SK-N-SH (cell line): Measurements from ENCODE around the gene KRTAP5-4.

Experiments
- RFX5 ChIP-seq: IDR thresholded peaks from 2 replicates; pipeline ENCODE4 v1.6.1; 2012; ENCODE audit warnings: mild to moderate bottlenecking, improper control_type of control experiment, low read length
- RXRA ChIP-seq: IDR thresholded peaks from 2 replicates; pipeline ENCODE4 v1.4.0; 2012; ENCODE audit warnings: low read depth, mild to moderate bottlenecking, borderline replicate concordance
- TF ChIP-seq, protein P1 (sequence below): fragments of 200-600 bp; sonication (generic); IDR thresholded peaks from 2 replicates; pipeline ENCODE4 v1.6.1; 2017; ENCODE audit warnings: antibody characterized with exemption, mild to moderate bottlenecking, moderate library complexity

- TF ChIP-seq RXRA (no peak), RFX5 (no peak)
- TF ChIP-seq, protein P1, sequence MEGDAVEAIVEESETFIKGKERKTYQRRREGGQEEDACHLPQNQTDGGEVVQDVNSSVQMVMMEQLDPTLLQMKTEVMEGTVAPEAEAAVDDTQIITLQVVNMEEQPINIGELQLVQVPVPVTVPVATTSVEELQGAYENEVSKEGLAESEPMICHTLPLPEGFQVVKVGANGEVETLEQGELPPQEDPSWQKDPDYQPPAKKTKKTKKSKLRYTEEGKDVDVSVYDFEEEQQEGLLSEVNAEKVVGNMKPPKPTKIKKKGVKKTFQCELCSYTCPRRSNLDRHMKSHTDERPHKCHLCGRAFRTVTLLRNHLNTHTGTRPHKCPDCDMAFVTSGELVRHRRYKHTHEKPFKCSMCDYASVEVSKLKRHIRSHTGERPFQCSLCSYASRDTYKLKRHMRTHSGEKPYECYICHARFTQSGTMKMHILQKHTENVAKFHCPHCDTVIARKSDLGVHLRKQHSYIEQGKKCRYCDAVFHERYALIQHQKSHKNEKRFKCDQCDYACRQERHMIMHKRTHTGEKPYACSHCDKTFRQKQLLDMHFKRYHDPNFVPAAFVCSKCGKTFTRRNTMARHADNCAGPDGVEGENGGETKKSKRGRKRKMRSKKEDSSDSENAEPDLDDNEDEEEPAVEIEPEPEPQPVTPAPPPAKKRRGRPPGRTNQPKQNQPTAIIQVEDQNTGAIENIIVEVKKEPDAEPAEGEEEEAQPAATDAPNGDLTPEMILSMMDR: peak; percentile 82
Measured at GRCh38 chr11:1640076-1640946, 18.4 kb upstream of the KRTAP5-4 start.
